K562 (cell line): ENCODE data around the gene ZWINT. TPM values are rescaled to one million over a fixed set of nuclear protein-coding genes. Genes with fewer than 3 reads are reported as not detected.

ENCODE experiments used
- BDP1 ChIP-seq: IDR thresholded peaks from 3 replicates; pipeline ENCODE4 v1.6.1; 2011; ENCODE audit not compliant: insufficient read length, insufficient read depth
- CEBPB ChIP-seq: fragments of 450-650 bp; IDR thresholded peaks from 2 replicates; pipeline ENCODE4 v1.6.1; 2016; ENCODE audit warnings: missing genetic modification characterization, missing compliant biosample characterization
- ELK3 ChIP-seq: fragments of 450-650 bp; formaldehyde crosslinking; IDR thresholded peaks from 2 replicates; pipeline ENCODE4 v1.4.0; 2020; ENCODE audit warnings: mild to moderate bottlenecking
- HNRNPUL1 ChIP-seq: fragments of 200-400 bp; formaldehyde crosslinking; IDR thresholded peaks from 2 replicates; pipeline ENCODE4 v1.6.1; 2017; ENCODE audit warnings: low read length
- HOXB6 ChIP-seq: fragments of 250-450 bp; sonication (Bioruptor Pico); IDR thresholded peaks from 2 replicates; pipeline ENCODE4 v1.5.1; 2022; ENCODE audit warnings: mild to moderate bottlenecking, borderline replicate concordance
- KLF16 ChIP-seq: IDR thresholded peaks from 2 replicates; pipeline ENCODE4 v1.6.1; 2016; ENCODE audit warnings: antibody characterized with exemption
- RHOXF2B ChIP-seq: fragments of 250-450 bp; sonication (Bioruptor Pico); conservative IDR thresholded peaks from 2 replicates; pipeline ENCODE4 v1.5.1; 2021
- SMC3 ChIP-seq: conservative IDR thresholded peaks from 2 replicates; pipeline ENCODE4 v1.6.1; 2011; ENCODE audit warnings: low read depth, low read length, improper control_type of control experiment; ENCODE audit not compliant: insufficient read depth
- SRSF9 ChIP-seq: fragments of 200-400 bp; formaldehyde crosslinking; IDR thresholded peaks from 2 replicates; pipeline ENCODE4 v1.6.1; 2017; ENCODE audit warnings: low read depth, low read length, borderline replicate concordance
- TAF1 ChIP-seq: IDR thresholded peaks from 2 replicates; pipeline ENCODE4 v1.6.1; 2011; ENCODE audit warnings: mild to moderate bottlenecking, low read length, moderate library complexity; ENCODE audit not compliant: insufficient read depth, control insufficient read depth, severe bottlenecking; ENCODE audit errors: extremely low read depth
- USF1 ChIP-seq: sonication (generic); formaldehyde crosslinking; IDR thresholded peaks from 2 replicates; pipeline ENCODE4 v1.9.0; 2022; ENCODE audit warnings: mild to moderate bottlenecking, missing genetic modification reagents
- XRCC4 ChIP-seq: IDR thresholded peaks from one replicate; pipeline ENCODE4 v1.6.1; 2011; ENCODE audit not compliant: insufficient read depth, insufficient read length; ENCODE audit errors: extremely low read depth
- ZBTB40 ChIP-seq, 2 experiments: fragments of 450-650 bp in 1 of 2; sonication (generic) in 1 of 2; formaldehyde crosslinking in 1 of 2; IDR thresholded peaks; 2 replicates each; pipeline versions ENCODE4 v1.7.1 to v1.9.0; 2016 to 2022; ENCODE audit warnings: inconsistent platforms in 1 of 2, mild to moderate bottlenecking in 1 of 2, missing genetic modification reagents in 1 of 2
- ZNF140 ChIP-seq: fragments of 250-450 bp; sonication (Bioruptor Pico); IDR thresholded peaks from 2 replicates; pipeline ENCODE4 v1.8.0; 2021; ENCODE audit warnings: moderate library complexity, mild to moderate bottlenecking, inconsistent platforms
- ZNF277 ChIP-seq: fragments of 250-450 bp; sonication (Bioruptor Pico); IDR thresholded peaks from 2 replicates; pipeline ENCODE4 v1.8.0; 2022; ENCODE audit warnings: inconsistent platforms, mild to moderate bottlenecking, moderate library complexity, borderline replicate concordance
- polyA plus RNA-seq, 8 experiments: library from polyadenylated mRNA; depleted of rRNA in 4 of 8; stranded (reverse) in 5 of 8; unstranded in 3 of 8; fragments of >200 nt; fragmentation: Nextera tagmentation in 2 of 8; fragmentation: Illumina TruSeq in 1 of 8; extraction: Ambion mirVana in 2 of 8; extraction: Trizol in 1 of 8; gene quantifications; 2 replicates each; pipeline versions ENCODE4 v1.2.1 to v1.2.3, GENCODE V29; 2011 to 2014; ENCODE audit warnings: inconsistent platforms in 1 of 8, missing spikeins in 1 of 8
- total RNA-seq, 7 experiments: library from RNA; depleted of rRNA in 6 of 7; stranded (reverse); fragments of >200 nt in 6 of 7; fragmentation: Illumina TruSeq in 2 of 7; extraction: Trizol in 2 of 7; gene quantifications; 2 replicates each; pipeline versions ENCODE4 v1.2.1 to v1.2.3, GENCODE V29; 2011 to 2021; ENCODE audit warnings: low replicate concordance in 1 of 7

The ZWINT gene
- total and polyA plus RNA-seq, 9 of the 15 experiments (the other 6 are each of a cell fraction or from before 2014, with no cell fraction given) = 122 to 245 (median 160) TPM

GRCh38 chr10:56360967-56361612 lies at the start of gene ZWINT (continued):
- TF ChIP-seq ZBTB40 (IDR thresholded peaks at IDR 0.05) (0 out of 2 replicates have a peak, but pooled peaks have one; percentile 3), ZBTB40 (CRISPR knock-in tag; IDR thresholded peaks at IDR 0.05) (no peak), SRSF9 (no peak), SMC3 (no peak), KLF16 (no peak), HOXB6 (CRISPR knock-in tag) (no peak), ELK3 (no peak), RHOXF2B (CRISPR knock-in tag) (no peak), ZNF140 (CRISPR knock-in tag) (no peak), ZNF277 (CRISPR knock-in tag) (no peak), USF1 (CRISPR knock-in tag) (no peak), CEBPB (no peak), XRCC4 (no peak), HNRNPUL1 (no peak), BDP1 (no peak), TAF1 (peak; percentile 87)
